GM23338 (cell line): ENCODE results near the gene EXD3. TPM values are rescaled to one million over a fixed set of nuclear protein-coding genes. Genes with fewer than 3 reads are reported as not detected.

Source experiments
- ATAC-seq: fragments of 200-7000 bp; cut with Tn5 transposase; 3 replicates; pipeline ENCODE4 v1.9.1; 2020
- DNase-seq: peaks from one replicate; pipeline ENCODE4 v3.0.0-alpha.2; 2015; ENCODE audit warnings: low spot score
- H2AFZ ChIP-seq: fragments of 200-600 bp; sonication (generic); 2 replicates; pipeline ENCODE4 v1.8.0; 2016; ENCODE audit warnings: antibody characterized with exemption, mild to moderate bottlenecking, moderate library complexity
- H3F3A ChIP-seq: fragments of 200-600 bp; sonication (generic); replicated peaks from 2 replicates; pipeline ENCODE4 v1.8.0; 2017; ENCODE audit warnings: antibody characterized with exemption, mixed run types, low read depth
- H3K27ac ChIP-seq: fragments of 200-600 bp; sonication (generic); 2 replicates; pipeline ENCODE4 v1.6.1; 2016; ENCODE audit warnings: low read depth
- H3K27me3 ChIP-seq: fragments of 200-600 bp; sonication (generic); 2 replicates; pipeline ENCODE4 v1.8.0; 2016; ENCODE audit warnings: mild to moderate bottlenecking, mixed run types, moderate library complexity; ENCODE audit not compliant: insufficient read depth
- H3K36me3 ChIP-seq: fragments of 200-600 bp; sonication (generic); 2 replicates; pipeline ENCODE4 v1.8.0; 2016; ENCODE audit warnings: mild to moderate bottlenecking; ENCODE audit not compliant: insufficient read depth
- H3K4me1 ChIP-seq: fragments of 200-600 bp; sonication (generic); 2 replicates; pipeline ENCODE4 v1.8.0; 2016; ENCODE audit warnings: mild to moderate bottlenecking, moderate library complexity; ENCODE audit not compliant: insufficient read depth
- H3K4me2 ChIP-seq: fragments of 200-600 bp; sonication (generic); 2 replicates; pipeline ENCODE4 v1.7.1; 2017; ENCODE audit warnings: mixed run types
- H3K4me3 ChIP-seq: fragments of 200-600 bp; sonication (generic); 2 replicates; pipeline ENCODE4 v1.6.1; 2016; ENCODE audit warnings: mixed run types
- H3K79me2 ChIP-seq: fragments of 200-600 bp; sonication (generic); replicated peaks from 2 replicates; pipeline ENCODE4 v1.8.0; 2017; ENCODE audit warnings: mild to moderate bottlenecking; ENCODE audit not compliant: insufficient read depth
- H3K9me2 ChIP-seq: fragments of 200-600 bp; sonication (generic); 2 replicates; pipeline ENCODE4 v1.8.0; 2017; ENCODE audit not compliant: insufficient read depth
- H4K20me1 ChIP-seq: fragments of 200-600 bp; sonication (generic); replicated peaks from 2 replicates; pipeline ENCODE4 v1.8.0; 2017; ENCODE audit warnings: mild to moderate bottlenecking; ENCODE audit not compliant: insufficient read depth
- H3K27ac Mint-ChIP-seq: 2 replicates; pipeline ENCODE4 v1.8.0; 2020; ENCODE audit warnings: inconsistent platforms, mild to moderate bottlenecking, moderate library complexity, mixed read lengths
- H3K27me3 Mint-ChIP-seq: 3 replicates; pipeline ENCODE4 v1.8.0; 2022; ENCODE audit warnings: low read depth, mild to moderate bottlenecking, moderate library complexity, mixed read lengths, inconsistent platforms; ENCODE audit not compliant: insufficient read depth, poor library complexity
- H3K36me3 Mint-ChIP-seq: 3 replicates; pipeline ENCODE4 v1.8.0; 2021; ENCODE audit warnings: low read depth, mild to moderate bottlenecking, inconsistent platforms, moderate library complexity, mixed read lengths
- H3K4me1 Mint-ChIP-seq: 3 replicates; pipeline ENCODE4 v1.8.0; 2020; ENCODE audit warnings: mild to moderate bottlenecking, inconsistent platforms, mixed read lengths
- H3K4me3 Mint-ChIP-seq: 3 replicates; pipeline ENCODE4 v1.8.0; 2021; ENCODE audit warnings: moderate library complexity, mild to moderate bottlenecking, inconsistent platforms, mixed read lengths
- H3K9me3 Mint-ChIP-seq: 3 replicates; pipeline ENCODE4 v1.8.0; 2020; ENCODE audit warnings: moderate library complexity, mild to moderate bottlenecking, inconsistent platforms, mixed read lengths
- CREB1 ChIP-seq: fragments of 250-450 bp; sonication (Bioruptor Pico); IDR thresholded peaks from 2 replicates; pipeline ENCODE4 v1.5.0; 2020; ENCODE audit warnings: low read depth, mild to moderate bottlenecking, moderate library complexity
- EZH2 ChIP-seq: fragments of 200-600 bp; sonication (generic); IDR thresholded peaks from one replicate; pipeline ENCODE4 v1.8.0; 2017; ENCODE audit warnings: antibody characterized with exemption, mild to moderate bottlenecking, low read depth; ENCODE audit not compliant: unreplicated experiment
- EZH2phosphoT487 ChIP-seq: fragments of 200-600 bp; sonication (generic); IDR thresholded peaks from one replicate; pipeline ENCODE4 v1.8.1; 2018; ENCODE audit warnings: antibody characterized with exemption; ENCODE audit not compliant: unreplicated experiment
- JUNB ChIP-seq: IDR thresholded peaks from one replicate; pipeline ENCODE4 v1.6.1; 2016; ENCODE audit warnings: antibody characterized with exemption; ENCODE audit not compliant: unreplicated experiment
- NANOG ChIP-seq: IDR thresholded peaks from 2 replicates; pipeline ENCODE4 v1.6.1; 2016; ENCODE audit warnings: antibody characterized with exemption, borderline replicate concordance
- POLR2AphosphoS5 ChIP-seq: IDR thresholded peaks from 2 replicates; pipeline ENCODE4 v1.6.1; 2016; ENCODE audit warnings: antibody characterized with exemption, low read depth
- STAT1 ChIP-seq: IDR thresholded peaks from one replicate; pipeline ENCODE4 v1.6.1; 2016; ENCODE audit warnings: antibody characterized with exemption; ENCODE audit not compliant: unreplicated experiment
- polyA plus RNA-seq: library from polyadenylated mRNA; unstranded; fragments of >200 nt; fragmentation: Nextera tagmentation; extraction: Ambion mirVana; gene quantifications from 2 replicates; pipeline ENCODE4 v1.2.1, GENCODE V29; 2016
- total RNA-seq: library from RNA; depleted of rRNA; stranded (reverse); fragments of >200 nt; shearing (Covaris generic); gene quantifications from 2 replicates; pipeline ENCODE4 v1.2.3, GENCODE V29; 2014
- TF ChIP-seq, protein P1 (sequence below): IDR thresholded peaks from 2 replicates; pipeline ENCODE4 v1.6.1; 2016; ENCODE audit warnings: antibody characterized with exemption
- TF ChIP-seq, protein P2 (sequence below): IDR thresholded peaks from one replicate; pipeline ENCODE4 v1.6.1; 2018; ENCODE audit warnings: antibody characterized with exemption; ENCODE audit not compliant: unreplicated experiment
- TF ChIP-seq, protein P3 (sequence below): fragments of 250-450 bp; sonication (Bioruptor Pico); IDR thresholded peaks from 2 replicates; pipeline ENCODE4 v1.5.0; 2020; ENCODE audit warnings: mild to moderate bottlenecking, moderate library complexity

EXD3 gene
- total and polyA plus RNA-seq, 2 experiments from 2014 or later, result 3.6 to 9.7 TPM

DNA sequence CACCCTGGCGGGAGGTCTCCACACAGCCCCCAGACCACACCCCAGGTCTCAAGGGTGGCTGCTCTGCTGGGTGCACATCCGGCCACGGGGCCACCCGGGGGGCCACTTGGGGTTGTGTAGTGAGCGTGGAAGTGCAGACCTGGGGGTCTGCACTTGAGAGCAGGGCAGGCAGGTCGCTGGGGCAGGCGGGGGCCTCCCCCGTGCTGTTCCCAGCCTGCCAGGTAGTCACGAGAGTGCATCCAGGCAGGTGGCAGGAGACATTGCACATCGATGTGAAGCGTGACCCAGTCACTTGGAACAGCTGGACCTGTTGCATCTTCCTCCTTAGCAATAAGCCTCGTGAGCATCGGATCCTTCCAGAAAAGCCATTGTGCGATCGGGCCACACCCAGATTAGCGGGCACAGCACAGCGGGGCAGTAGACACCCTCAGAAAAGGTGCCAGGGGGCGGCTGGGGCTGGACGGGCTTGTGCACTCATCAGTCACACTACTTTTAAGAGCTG is 23.0 kb upstream of the EXD3 start (continued):
- TF ChIP-seq, protein P1, sequence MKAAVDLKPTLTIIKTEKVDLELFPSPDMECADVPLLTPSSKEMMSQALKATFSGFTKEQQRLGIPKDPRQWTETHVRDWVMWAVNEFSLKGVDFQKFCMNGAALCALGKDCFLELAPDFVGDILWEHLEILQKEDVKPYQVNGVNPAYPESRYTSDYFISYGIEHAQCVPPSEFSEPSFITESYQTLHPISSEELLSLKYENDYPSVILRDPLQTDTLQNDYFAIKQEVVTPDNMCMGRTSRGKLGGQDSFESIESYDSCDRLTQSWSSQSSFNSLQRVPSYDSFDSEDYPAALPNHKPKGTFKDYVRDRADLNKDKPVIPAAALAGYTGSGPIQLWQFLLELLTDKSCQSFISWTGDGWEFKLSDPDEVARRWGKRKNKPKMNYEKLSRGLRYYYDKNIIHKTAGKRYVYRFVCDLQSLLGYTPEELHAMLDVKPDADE, result no peak
- TF ChIP-seq POLR2AphosphoS5 (no peak), NANOG (no peak), EZH2 (no peak), JUNB (no peak), EZH2phosphoT487 (no peak), CREB1 (CRISPR knock-in tag) (no peak)
- TF ChIP-seq, protein P2, sequence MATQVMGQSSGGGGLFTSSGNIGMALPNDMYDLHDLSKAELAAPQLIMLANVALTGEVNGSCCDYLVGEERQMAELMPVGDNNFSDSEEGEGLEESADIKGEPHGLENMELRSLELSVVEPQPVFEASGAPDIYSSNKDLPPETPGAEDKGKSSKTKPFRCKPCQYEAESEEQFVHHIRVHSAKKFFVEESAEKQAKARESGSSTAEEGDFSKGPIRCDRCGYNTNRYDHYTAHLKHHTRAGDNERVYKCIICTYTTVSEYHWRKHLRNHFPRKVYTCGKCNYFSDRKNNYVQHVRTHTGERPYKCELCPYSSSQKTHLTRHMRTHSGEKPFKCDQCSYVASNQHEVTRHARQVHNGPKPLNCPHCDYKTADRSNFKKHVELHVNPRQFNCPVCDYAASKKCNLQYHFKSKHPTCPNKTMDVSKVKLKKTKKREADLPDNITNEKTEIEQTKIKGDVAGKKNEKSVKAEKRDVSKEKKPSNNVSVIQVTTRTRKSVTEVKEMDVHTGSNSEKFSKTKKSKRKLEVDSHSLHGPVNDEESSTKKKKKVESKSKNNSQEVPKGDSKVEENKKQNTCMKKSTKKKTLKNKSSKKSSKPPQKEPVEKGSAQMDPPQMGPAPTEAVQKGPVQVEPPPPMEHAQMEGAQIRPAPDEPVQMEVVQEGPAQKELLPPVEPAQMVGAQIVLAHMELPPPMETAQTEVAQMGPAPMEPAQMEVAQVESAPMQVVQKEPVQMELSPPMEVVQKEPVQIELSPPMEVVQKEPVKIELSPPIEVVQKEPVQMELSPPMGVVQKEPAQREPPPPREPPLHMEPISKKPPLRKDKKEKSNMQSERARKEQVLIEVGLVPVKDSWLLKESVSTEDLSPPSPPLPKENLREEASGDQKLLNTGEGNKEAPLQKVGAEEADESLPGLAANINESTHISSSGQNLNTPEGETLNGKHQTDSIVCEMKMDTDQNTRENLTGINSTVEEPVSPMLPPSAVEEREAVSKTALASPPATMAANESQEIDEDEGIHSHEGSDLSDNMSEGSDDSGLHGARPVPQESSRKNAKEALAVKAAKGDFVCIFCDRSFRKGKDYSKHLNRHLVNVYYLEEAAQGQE, result no peak

DNA sequence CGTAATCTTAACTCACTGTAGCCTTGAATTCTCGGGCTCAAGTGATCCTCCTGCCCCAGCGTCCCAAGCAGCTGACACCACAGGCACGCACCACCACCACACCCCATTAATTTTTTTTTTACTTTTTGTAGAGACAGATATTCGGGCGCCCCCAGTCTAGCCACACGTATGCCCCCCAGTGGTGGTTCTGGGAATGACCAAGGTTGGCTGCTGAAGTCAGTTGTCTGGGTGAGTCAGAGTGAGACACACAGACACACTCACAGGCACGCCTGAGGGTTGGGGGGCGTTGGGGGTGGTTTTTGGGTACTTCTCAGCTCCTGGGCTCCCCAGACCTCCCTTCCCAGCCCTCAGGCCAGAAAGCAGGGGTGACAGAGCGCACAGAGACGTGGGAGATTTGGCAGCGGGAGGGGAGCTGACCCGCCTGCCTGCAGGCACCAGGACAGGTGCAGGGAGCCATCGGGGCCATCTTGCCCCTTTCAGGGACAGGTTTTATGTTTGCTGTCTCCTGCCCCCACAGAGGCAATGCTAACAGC is 22.4 kb upstream of the EXD3 start:
- ATAC-seq, result peak; percentile 47
- TF ChIP-seq EZH2 (no peak), STAT1 (no peak), NANOG (no peak)
- TF ChIP-seq, protein P2, result no peak
- TF ChIP-seq, protein P3, sequence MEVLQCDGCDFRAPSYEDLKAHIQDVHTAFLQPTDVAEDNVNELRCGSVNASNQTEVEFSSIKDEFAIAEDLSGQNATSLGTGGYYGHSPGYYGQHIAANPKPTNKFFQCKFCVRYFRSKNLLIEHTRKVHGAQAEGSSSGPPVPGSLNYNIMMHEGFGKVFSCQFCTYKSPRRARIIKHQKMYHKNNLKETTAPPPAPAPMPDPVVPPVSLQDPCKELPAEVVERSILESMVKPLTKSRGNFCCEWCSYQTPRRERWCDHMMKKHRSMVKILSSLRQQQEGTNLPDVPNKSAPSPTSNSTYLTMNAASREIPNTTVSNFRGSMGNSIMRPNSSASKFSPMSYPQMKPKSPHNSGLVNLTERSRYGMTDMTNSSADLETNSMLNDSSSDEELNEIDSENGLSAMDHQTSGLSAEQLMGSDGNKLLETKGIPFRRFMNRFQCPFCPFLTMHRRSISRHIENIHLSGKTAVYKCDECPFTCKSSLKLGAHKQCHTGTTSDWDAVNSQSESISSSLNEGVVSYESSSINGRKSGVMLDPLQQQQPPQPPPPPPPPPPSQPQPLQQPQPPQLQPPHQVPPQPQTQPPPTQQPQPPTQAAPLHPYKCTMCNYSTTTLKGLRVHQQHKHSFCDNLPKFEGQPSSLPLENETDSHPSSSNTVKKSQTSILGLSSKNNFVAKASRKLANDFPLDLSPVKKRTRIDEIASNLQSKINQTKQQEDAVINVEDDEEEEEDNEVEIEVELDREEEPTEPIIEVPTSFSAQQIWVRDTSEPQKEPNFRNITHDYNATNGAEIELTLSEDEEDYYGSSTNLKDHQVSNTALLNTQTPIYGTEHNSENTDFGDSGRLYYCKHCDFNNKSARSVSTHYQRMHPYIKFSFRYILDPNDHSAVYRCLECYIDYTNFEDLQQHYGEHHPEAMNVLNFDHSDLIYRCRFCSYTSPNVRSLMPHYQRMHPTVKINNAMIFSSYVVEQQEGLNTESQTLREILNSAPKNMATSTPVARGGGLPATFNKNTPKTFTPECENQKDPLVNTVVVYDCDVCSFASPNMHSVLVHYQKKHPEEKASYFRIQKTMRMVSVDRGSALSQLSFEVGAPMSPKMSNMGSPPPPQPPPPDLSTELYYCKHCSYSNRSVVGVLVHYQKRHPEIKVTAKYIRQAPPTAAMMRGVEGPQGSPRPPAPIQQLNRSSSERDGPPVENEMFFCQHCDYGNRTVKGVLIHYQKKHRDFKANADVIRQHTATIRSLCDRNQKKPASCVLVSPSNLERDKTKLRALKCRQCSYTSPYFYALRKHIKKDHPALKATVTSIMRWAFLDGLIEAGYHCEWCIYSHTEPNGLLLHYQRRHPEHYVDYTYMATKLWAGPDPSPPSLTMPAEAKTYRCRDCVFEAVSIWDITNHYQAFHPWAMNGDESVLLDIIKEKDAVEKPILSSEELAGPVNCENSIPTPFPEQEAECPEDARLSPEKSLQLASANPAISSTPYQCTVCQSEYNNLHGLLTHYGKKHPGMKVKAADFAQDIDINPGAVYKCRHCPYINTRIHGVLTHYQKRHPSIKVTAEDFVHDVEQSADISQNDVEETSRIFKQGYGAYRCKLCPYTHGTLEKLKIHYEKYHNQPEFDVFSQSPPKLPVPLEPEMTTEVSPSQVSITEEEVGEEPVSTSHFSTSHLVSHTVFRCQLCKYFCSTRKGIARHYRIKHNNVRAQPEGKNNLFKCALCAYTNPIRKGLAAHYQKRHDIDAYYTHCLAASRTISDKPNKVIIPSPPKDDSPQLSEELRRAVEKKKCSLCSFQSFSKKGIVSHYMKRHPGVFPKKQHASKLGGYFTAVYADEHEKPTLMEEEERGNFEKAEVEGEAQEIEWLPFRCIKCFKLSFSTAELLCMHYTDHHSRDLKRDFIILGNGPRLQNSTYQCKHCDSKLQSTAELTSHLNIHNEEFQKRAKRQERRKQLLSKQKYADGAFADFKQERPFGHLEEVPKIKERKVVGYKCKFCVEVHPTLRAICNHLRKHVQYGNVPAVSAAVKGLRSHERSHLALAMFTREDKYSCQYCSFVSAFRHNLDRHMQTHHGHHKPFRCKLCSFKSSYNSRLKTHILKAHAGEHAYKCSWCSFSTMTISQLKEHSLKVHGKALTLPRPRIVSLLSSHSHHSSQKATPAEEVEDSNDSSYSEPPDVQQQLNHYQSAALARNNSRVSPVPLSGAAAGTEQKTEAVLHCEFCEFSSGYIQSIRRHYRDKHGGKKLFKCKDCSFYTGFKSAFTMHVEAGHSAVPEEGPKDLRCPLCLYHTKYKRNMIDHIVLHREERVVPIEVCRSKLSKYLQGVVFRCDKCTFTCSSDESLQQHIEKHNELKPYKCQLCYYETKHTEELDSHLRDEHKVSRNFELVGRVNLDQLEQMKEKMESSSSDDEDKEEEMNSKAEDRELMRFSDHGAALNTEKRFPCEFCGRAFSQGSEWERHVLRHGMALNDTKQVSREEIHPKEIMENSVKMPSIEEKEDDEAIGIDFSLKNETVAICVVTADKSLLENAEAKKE, result no peak

More for the DNA sequence above, 22.4 kb upstream of the EXD3 start:
- 0 out of 2 replicates have a peak, but pooled peaks cover 4% of the 10 kb centered on the region for H3F3A ChIP-seq
- no peak overlapping the region for H3K27ac ChIP-seq
- Mint-ChIP-seq H3K27ac (no peak overlapping the region), H3K9me3 (no peaks in the 10 kb centered on the region; the same call in 2 of the 3 replicates), H3K4me3 (peak overlapping the region; percentile 31; the same call in 1 of the 3 replicates), H3K36me3 (peaks cover 3% of the 10 kb centered on the region; the same call in 1 of the 3 replicates), H3K4me1 (peaks cover 5% of the 10 kb centered on the region), H3K27me3 (peaks cover 7% of the 10 kb centered on the region)
- H3K36me3 ChIP-seq, result no peaks in the 10 kb centered on the region
- peaks cover 5% of the 10 kb centered on the region; the same call in 1 of the 2 replicates for H3K4me1 ChIP-seq
- H4K20me1 ChIP-seq, result no peaks in the 10 kb centered on the region
- H2AFZ ChIP-seq, result peak overlapping the region; percentile 83; the same call in 1 of the 2 replicates
- no peaks in the 10 kb centered on the region for H3K9me2 ChIP-seq
- peak; percentile 86 for DNase-seq
- peak overlapping the region; percentile 62; the same call in 1 of the 2 replicates for H3K4me2 ChIP-seq
- no peak overlapping the region for H3K4me3 ChIP-seq
- H3K27me3 ChIP-seq, result no peaks in the 10 kb centered on the region
- no peaks in the 10 kb centered on the region for H3K79me2 ChIP-seq
